Muscle layer of colon (tissue), 2 donors: Measurements from ENCODE around the gene GGACT.
"Not testable (repeated sequence)": the region's sequence is repeated elsewhere in the genome, so short reads cannot be mapped to it uniquely, and the experiment has no call there.

Source experiments
- H3K27ac ChIP-seq: one replicate; pipeline ENCODE4 v1.7.0; 2013; ENCODE audit warnings: low read depth, mild to moderate bottlenecking, low read length, moderate library complexity
- H3K27me3 ChIP-seq, 2 donors: one replicate each; pipeline ENCODE4 v1.7.0; 2013; ENCODE audit warnings: low read length in 2 of 2, mild to moderate bottlenecking in 2 of 2; ENCODE audit not compliant: insufficient read depth in 2 of 2, control insufficient read depth in 1 of 2
- H3K36me3 ChIP-seq: one replicate; pipeline ENCODE4 v1.7.0; 2013; ENCODE audit warnings: mild to moderate bottlenecking, low read length; ENCODE audit not compliant: insufficient read depth
- H3K4me1 ChIP-seq: one replicate; pipeline ENCODE4 v1.7.0; 2013; ENCODE audit warnings: mild to moderate bottlenecking, low read length; ENCODE audit not compliant: insufficient read depth
- H3K4me3 ChIP-seq, 2 donors: one replicate each; pipeline ENCODE4 v1.7.0; 2013; ENCODE audit warnings: low read length in 2 of 2, low read depth in 1 of 2, mild to moderate bottlenecking in 1 of 2, moderate library complexity in 1 of 2
- H3K9ac ChIP-seq: one replicate; pipeline ENCODE4 v1.7.0; 2013; ENCODE audit warnings: low read length
- H3K9me3 ChIP-seq: one replicate; pipeline ENCODE4 v1.7.0; 2013; ENCODE audit warnings: mild to moderate bottlenecking, low read length
- donor health status: abdominal sarcoma.
- donor health status: Adenocarcinoma of cecum.

GGACT gene

GRCh38 chr13:100526318-100527000 lies 62.1 kb downstream of the GGACT start:
- Histone ChIP-seq H3K9ac (no peak overlapping the region), H3K4me1 (no peaks in the 10 kb centered on the region), H3K36me3 (peaks cover 12% of the 10 kb centered on the region), H3K9me3 (no peaks in the 10 kb centered on the region), H3K27me3 (no peaks in the 10 kb centered on the region), H3K4me3 (no peak overlapping the region), H3K27ac (no peak overlapping the region)

DNA sequence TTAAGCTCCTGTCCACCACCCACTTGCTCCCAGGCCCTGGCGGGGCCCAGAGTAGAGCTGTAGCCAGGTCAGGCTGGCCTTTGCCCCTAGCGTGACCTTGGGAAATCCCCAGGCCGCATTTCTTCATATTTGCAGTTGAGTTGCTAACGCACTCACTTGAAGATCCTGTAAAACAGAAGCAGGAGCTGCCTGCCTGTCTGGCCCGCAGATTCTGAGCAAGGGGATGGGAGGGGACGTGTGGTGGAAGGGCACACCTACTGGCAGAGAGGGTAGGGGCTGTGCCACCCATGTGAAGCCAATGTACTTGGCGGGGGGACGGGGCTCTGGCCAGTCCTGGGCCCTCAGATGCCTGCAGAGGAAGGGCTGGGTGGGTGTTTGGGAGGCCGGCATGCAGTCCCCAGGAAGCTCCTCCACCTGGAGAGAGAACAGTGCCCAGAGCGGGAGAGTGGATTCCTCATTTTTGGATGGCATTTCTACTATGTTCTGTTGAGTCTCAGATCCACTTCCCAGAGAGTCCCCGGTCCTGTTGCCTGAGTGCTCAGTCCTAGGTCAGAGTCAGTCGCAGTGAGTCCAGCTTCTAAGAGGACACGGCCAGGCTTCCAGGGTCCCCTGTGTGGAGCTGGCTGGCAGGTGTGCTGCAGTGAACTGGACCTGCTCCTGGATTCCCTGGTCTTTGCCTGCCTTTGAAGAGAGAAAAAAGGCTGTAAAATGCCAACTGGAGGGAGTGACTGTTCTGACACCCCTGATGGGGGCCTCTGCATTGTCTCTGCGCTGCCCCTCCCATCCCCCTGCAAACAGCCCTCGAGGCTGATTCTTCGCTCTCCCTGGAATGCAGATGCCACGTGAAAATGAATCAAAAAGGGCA lies 62.9 kb downstream of the GGACT start:
- Histone ChIP-seq H3K36me3 (peaks cover 12% of the 10 kb centered on the region), H3K4me1 (no peaks in the 10 kb centered on the region), H3K9me3 (no peaks in the 10 kb centered on the region), H3K4me3 (no peak overlapping the region), H3K27me3 (no peaks in the 10 kb centered on the region), H3K27ac (no peak overlapping the region), H3K9ac (no peak overlapping the region)

DNA sequence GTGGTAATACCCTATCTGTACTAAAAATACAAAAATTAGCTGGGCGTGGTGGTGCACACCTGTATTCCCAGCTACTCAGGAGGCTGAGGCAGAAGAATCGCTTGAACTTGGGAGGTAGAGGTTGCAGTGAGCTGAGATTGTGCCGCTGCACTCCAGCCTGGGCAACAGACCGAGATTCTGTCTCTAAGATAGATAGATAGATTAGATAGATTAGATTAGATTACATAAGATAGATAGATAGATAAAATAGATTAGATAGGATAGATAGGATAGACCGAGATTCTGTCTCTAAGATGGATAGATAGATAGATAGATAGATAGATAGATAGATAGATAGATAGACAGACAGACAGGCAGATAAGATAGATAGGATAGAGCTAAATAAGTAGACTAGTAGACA lies 63.9 kb downstream of the GGACT start:
- H3K27ac ChIP-seq, H3K4me3 ChIP-seq, H3K4me1 ChIP-seq, H3K9me3 ChIP-seq, H3K27me3 ChIP-seq, H3K9ac ChIP-seq: not testable (repeated sequence)
- peaks cover 12% of the 10 kb centered on the region for H3K36me3 ChIP-seq

DNA sequence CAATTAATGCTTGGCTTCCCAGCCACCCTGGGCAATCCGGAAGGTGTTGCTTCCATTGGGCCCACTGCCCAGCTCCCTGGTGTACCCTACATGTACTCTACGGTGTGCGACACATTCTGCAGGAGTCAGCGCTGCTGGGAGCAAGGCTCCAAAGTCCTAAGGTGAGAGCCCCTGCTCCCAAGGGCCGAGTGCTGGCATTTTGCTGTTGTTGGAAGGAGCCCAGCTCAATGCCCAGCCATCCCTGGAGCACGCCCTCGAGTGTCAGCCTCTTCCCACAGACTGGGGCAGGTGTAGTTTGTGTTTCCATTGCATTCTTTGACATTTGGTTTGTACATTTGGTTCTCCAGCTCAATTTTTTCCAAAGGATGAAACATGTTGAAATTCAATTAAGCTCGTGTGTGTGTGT lies 64.6 kb downstream of the GGACT start:
- no peaks in the 10 kb centered on the region for H3K27me3 ChIP-seq
- no peak overlapping the region for H3K9ac ChIP-seq
- H3K27ac ChIP-seq = no peak overlapping the region
- H3K9me3 ChIP-seq = no peaks in the 10 kb centered on the region
- no peaks in the 10 kb centered on the region for H3K4me1 ChIP-seq
- no peak overlapping the region for H3K4me3 ChIP-seq
- peaks cover 12% of the 10 kb centered on the region for H3K36me3 ChIP-seq

GRCh38 chr13:100523411-100523810 lies 65.2 kb downstream of the GGACT start:
- Histone ChIP-seq H3K9ac (no peak overlapping the region), H3K9me3 (no peaks in the 10 kb centered on the region), H3K36me3 (peaks cover 9% of the 10 kb centered on the region), H3K4me3 (no peak overlapping the region), H3K27me3 (no peaks in the 10 kb centered on the region), H3K27ac (no peak overlapping the region), H3K4me1 (no peaks in the 10 kb centered on the region)

- Histone ChIP-seq H3K9ac (no peak overlapping the region), H3K4me1 (no peaks in the 10 kb centered on the region), H3K27ac (no peak overlapping the region), H3K9me3 (no peaks in the 10 kb centered on the region), H3K27me3 (no peaks in the 10 kb centered on the region), H3K4me3 (no peak overlapping the region), H3K36me3 (peaks cover 3% of the 10 kb centered on the region)
Observed at GRCh38 chr13:100522618-100523309, 65.8 kb downstream of the GGACT start.

DNA sequence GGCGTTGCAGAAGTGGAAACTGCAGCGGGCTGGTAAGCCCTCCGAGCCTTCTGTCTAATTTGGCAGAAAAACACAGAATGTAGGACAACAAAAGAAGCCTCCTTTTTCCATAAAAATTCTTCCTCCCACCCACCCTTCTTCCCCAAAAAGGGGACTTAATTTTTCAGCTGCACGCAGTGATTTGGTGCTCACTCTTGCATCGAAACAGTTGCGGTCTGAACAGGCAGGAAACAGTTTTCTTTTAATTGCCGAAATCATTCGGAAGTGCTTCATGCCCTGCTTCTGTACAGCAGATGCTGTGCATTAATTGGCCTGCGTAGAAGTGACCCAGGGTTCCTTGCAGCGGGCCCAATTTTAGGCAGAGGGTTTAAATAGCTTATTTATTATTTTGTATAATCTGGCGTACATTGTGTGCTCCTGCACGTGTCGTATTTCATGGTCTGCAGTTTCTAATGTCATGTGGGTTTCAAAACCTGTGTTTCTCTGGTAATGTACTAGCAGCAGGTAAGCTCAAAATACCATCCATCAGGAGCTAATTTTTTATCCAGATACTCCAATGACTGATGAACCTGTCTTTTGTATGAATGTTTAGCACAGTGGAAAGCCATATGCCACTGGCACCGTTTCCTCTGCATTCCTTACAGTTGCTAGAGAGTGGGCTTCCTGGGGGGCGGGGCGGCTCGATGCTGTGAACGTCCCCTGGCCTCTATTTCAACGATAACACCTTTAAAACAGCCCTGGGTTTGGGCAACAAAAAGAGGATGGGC lies 66.6 kb downstream of the GGACT start:
- no peaks in the 10 kb centered on the region for H3K4me1 ChIP-seq
- H3K9ac ChIP-seq = no peak overlapping the region
- H3K4me3 ChIP-seq = no peak overlapping the region
- H3K27ac ChIP-seq = no peak overlapping the region
- no peaks in the 10 kb centered on the region for H3K36me3 ChIP-seq
- no peaks in the 10 kb centered on the region for H3K9me3 ChIP-seq
- no peaks in the 10 kb centered on the region for H3K27me3 ChIP-seq

- no peaks in the 10 kb centered on the region for H3K9me3 ChIP-seq
- no peak overlapping the region for H3K9ac ChIP-seq
- H3K27ac ChIP-seq = no peak overlapping the region
- H3K36me3 ChIP-seq = no peaks in the 10 kb centered on the region
- no peaks in the 10 kb centered on the region for H3K4me1 ChIP-seq
- H3K27me3 ChIP-seq = no peaks in the 10 kb centered on the region
- no peak overlapping the region for H3K4me3 ChIP-seq
Observed at GRCh38 chr13:100520936-100521850, 67.4 kb downstream of the GGACT start.

DNA sequence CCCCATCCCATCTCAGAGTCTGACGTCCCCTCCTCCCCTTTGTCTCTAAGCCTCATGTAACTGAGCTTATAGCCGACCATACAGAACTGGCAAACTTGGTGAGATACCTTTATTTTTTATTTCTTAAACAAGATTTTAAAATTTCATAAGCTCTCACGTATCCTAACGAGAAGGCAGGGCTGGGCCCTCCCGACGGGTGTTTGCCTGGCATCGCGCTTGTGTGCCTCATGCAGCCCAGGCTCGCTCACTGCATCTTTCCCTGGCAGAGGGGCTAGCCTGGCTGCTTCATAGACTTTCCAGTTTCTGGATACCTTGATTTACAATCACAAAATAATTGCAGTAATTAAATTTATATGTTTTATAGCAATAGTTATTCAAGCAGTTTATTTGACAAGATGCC lies 69.0 kb downstream of the GGACT start:
- Histone ChIP-seq H3K27ac (no peak overlapping the region), H3K4me1 (peaks cover 4% of the 10 kb centered on the region), H3K9ac (no peak overlapping the region)

GRCh38 chr13:100518394-100519062 lies 70.1 kb downstream of the GGACT start:
- no peaks in the 10 kb centered on the region for H3K27me3 ChIP-seq
- no peak overlapping the region for H3K9ac ChIP-seq
- no peak overlapping the region for H3K4me3 ChIP-seq

More for the DNA sequence above, 69.0 kb downstream of the GGACT start:
- Histone ChIP-seq H3K9me3 (no peaks in the 10 kb centered on the region), H3K4me3 (no peak overlapping the region), H3K36me3 (no peaks in the 10 kb centered on the region), H3K27me3 (no peaks in the 10 kb centered on the region)

More at GRCh38 chr13:100518394-100519062, 70.1 kb downstream of the GGACT start:
- H3K36me3 ChIP-seq = no peaks in the 10 kb centered on the region
- H3K27ac ChIP-seq = no peak overlapping the region
- peaks cover 6% of the 10 kb centered on the region for H3K4me1 ChIP-seq
- no peaks in the 10 kb centered on the region for H3K9me3 ChIP-seq
